ENCODE data around the gene OSM. TPM values are rescaled to one million over a fixed set of nuclear protein-coding genes. Genes with fewer than 3 reads are reported as not detected.

Gene OSM
- total and polyA plus RNA-seq, 2 experiments from 2014 or later, result 1.5 TPM; not detected in 1

- WGBS (ENCODE audit: low lambda C conversion rate, missing lambda C conversion rate), result 70% methylated on average over 8 of the region's 8 CpGs
- no peak for TF ChIP-seq CTCF (IDR thresholded peaks at IDR 0.05; ENCODE audit: poor library complexity)
- no peak for TF ChIP-seq EZH2phosphoT487 (IDR thresholded peaks at IDR 0.05; ENCODE audit: low read depth, severe bottlenecking, unreplicated experiment)
- TF ChIP-seq EZH2 (IDR thresholded peaks at IDR 0.05; ENCODE audit: borderline replicate concordance), result no peak
- Histone ChIP-seq H3K36me3 (replicated peaks; ENCODE audit: insufficient read depth, low read depth) (no peaks in the 10 kb centered on the region), H4K20me1 (ENCODE audit: insufficient read depth, poor library complexity, severe bottlenecking) (no peaks in the 10 kb centered on the region), H3K4me3 (no peak overlapping the region), H3K9me3 (ENCODE audit: low read depth) (no peaks in the 10 kb centered on the region), H3K27ac (no peak overlapping the region), H3K4me1 (ENCODE audit: insufficient read depth) (peaks cover 7% of the 10 kb centered on the region), H3K4me2 (no peak overlapping the region), H3K27me3 (no peaks in the 10 kb centered on the region), H3K79me2 (no peaks in the 10 kb centered on the region), H2AFZ (no peak overlapping the region), H3K9me2 (replicated peaks; ENCODE audit: insufficient read depth) (no peaks in the 10 kb centered on the region)
- no peak for DNase-seq (ENCODE audit: low spot score)
These were observed 9.0 kb upstream of the OSM start for GRCh38 chr22:30275625-30276024.

GRCh38 chr22:30274437-30274812, 7.8 kb upstream of the OSM start:
- H3K36me3 ChIP-seq (replicated peaks; ENCODE audit: insufficient read depth, low read depth), result no peaks in the 10 kb centered on the region
- H3K27ac ChIP-seq, result no peak overlapping the region
- 93% methylated on average over 9 of the region's 9 CpGs for WGBS (ENCODE audit: low lambda C conversion rate, missing lambda C conversion rate)

GRCh38 chr22:30273711-30274436, 7.2 kb upstream of the OSM start:
- H3K79me2 ChIP-seq, result no peaks in the 10 kb centered on the region
- no peak for TF ChIP-seq EZH2phosphoT487 (IDR thresholded peaks at IDR 0.05; ENCODE audit: low read depth, severe bottlenecking, unreplicated experiment)
- no peak for TF ChIP-seq EZH2 (IDR thresholded peaks at IDR 0.05; ENCODE audit: borderline replicate concordance)
- no peak for TF ChIP-seq CTCF (IDR thresholded peaks at IDR 0.05; ENCODE audit: poor library complexity)
- H3K9me3 ChIP-seq (ENCODE audit: low read depth), result no peaks in the 10 kb centered on the region
- H3K4me3 ChIP-seq, result no peak overlapping the region
- no peaks in the 10 kb centered on the region for H3K27me3 ChIP-seq
- H3K9me2 ChIP-seq (replicated peaks; ENCODE audit: insufficient read depth), result no peaks in the 10 kb centered on the region
- no peaks in the 10 kb centered on the region for H4K20me1 ChIP-seq (ENCODE audit: insufficient read depth, poor library complexity, severe bottlenecking)
- no peak overlapping the region for H3K4me2 ChIP-seq
- no peak for DNase-seq (ENCODE audit: low spot score)
- H3K27ac ChIP-seq, result no peak overlapping the region
- H2AFZ ChIP-seq, result no peak overlapping the region
- peaks cover 7% of the 10 kb centered on the region for H3K4me1 ChIP-seq (ENCODE audit: insufficient read depth)
- 65% methylated on average over 10 of the region's 10 CpGs for WGBS (ENCODE audit: low lambda C conversion rate, missing lambda C conversion rate)
- H3K36me3 ChIP-seq (replicated peaks; ENCODE audit: insufficient read depth, low read depth), result no peaks in the 10 kb centered on the region

More at GRCh38 chr22:30274437-30274812, 7.8 kb upstream of the OSM start:
- no peak for DNase-seq (ENCODE audit: low spot score)
- Histone ChIP-seq H3K27me3 (no peaks in the 10 kb centered on the region), H3K9me2 (replicated peaks; ENCODE audit: insufficient read depth) (no peaks in the 10 kb centered on the region), H3K4me2 (no peak overlapping the region), H4K20me1 (ENCODE audit: insufficient read depth, poor library complexity, severe bottlenecking) (no peaks in the 10 kb centered on the region), H2AFZ (no peak overlapping the region), H3K9me3 (ENCODE audit: low read depth) (no peaks in the 10 kb centered on the region), H3K4me3 (no peak overlapping the region), H3K4me1 (ENCODE audit: insufficient read depth) (peaks cover 7% of the 10 kb centered on the region), H3K79me2 (no peaks in the 10 kb centered on the region)
- TF ChIP-seq EZH2phosphoT487 (IDR thresholded peaks at IDR 0.05; ENCODE audit: low read depth, severe bottlenecking, unreplicated experiment) (no peak), EZH2 (IDR thresholded peaks at IDR 0.05; ENCODE audit: borderline replicate concordance) (no peak), CTCF (IDR thresholded peaks at IDR 0.05; ENCODE audit: poor library complexity) (no peak)

Data from hepatocyte (in vitro differentiated cells).